NCI-H774 (cell line): ENCODE results near the gene C13orf46.
"Not testable (repeated sequence)": the region's sequence is repeated elsewhere in the genome, so short reads cannot be mapped to it uniquely, and the experiment has no call there.

Experiments used
- DNase-seq: peaks from one replicate; lab custom pipeline; 2025; lab: John Stamatoyannopoulos, UW

Gene C13orf46

GRCh38 chr13:113991676-113992179 lies 17.9 kb upstream of the C13orf46 start:
- no peak for DNase-seq

- DNase-seq, result peak; percentile 20
These were observed 17.4 kb upstream of the C13orf46 start for GRCh38 chr13:113991191-113991669.

GRCh38 chr13:113990321-113990837 lies 16.5 kb upstream of the C13orf46 start:
- DNase-seq, result no peak

GRCh38 chr13:113989585-113990300 lies 15.9 kb upstream of the C13orf46 start:
- DNase-seq, result no peak

- DNase-seq, result not testable (repeated sequence)
These were observed 15.0 kb upstream of the C13orf46 start for GRCh38 chr13:113988859-113989258.

- DNase-seq, result no peak
These were observed 8.4 kb upstream of the C13orf46 start for GRCh38 chr13:113982296-113982661.

- no peak for DNase-seq
These were observed 7.9 kb upstream of the C13orf46 start for GRCh38 chr13:113981611-113982295.

- peak; percentile 100 for DNase-seq
These were observed 7.3 kb upstream of the C13orf46 start for GRCh38 chr13:113981194-113981605.

- peak; percentile 45 for DNase-seq
These were observed 6.7 kb upstream of the C13orf46 start for GRCh38 chr13:113980489-113981064.

GRCh38 chr13:113979791-113980471 lies 6.1 kb upstream of the C13orf46 start:
- no peak for DNase-seq

GRCh38 chr13:113978741-113979481 lies 5.0 kb upstream of the C13orf46 start:
- DNase-seq, result no peak

- no peak for DNase-seq
These were observed 4.1 kb upstream of the C13orf46 start for GRCh38 chr13:113977976-113978375.

- no peak for DNase-seq
These were observed 3.1 kb upstream of the C13orf46 start for GRCh38 chr13:113976711-113977684.

- DNase-seq, result no peak
These were observed 1.5 kb upstream of the C13orf46 start for GRCh38 chr13:113975416-113975815.

GRCh38 chr13:113974304-113975281 lies 717 bp upstream of the C13orf46 start:
- DNase-seq, result no peak

GRCh38 chr13:113972451-113973217 lies 1.2 kb downstream of the C13orf46 start:
- no peak for DNase-seq

GRCh38 chr13:113971471-113972231 lies 2.2 kb downstream of the C13orf46 start:
- DNase-seq, result no peak
